Calu3 (cell line): Measurements from ENCODE around the gene TRIO. TPM values are rescaled to one million over a fixed set of nuclear protein-coding genes. Genes with fewer than 3 reads are reported as not detected.

Source experiments
- BruUV-seq: library from RNA; stranded (reverse); fragments of 400-500 nt; replicated peaks from 2 replicates; lab custom pipeline; 2021; lab: Mats Ljungman, UMichigan
- CTCF ChIA-PET: fragments of 300-600 bp; sonication (Branson Sonifier 250); formaldehyde crosslinking; loops from one replicate; lab custom pipeline; 2022; ENCODE audit warnings: antibody characterized with exemption; lab: Charles Lee
- DNase-seq: peaks from one replicate; pipeline ENCODE4 v3.0.0; 2022
- H3K27ac Mint-ChIP-seq: one replicate; pipeline ENCODE4 v1.8.0; 2022; ENCODE audit warnings: mixed read lengths; ENCODE audit not compliant: unreplicated experiment
- H3K27me3 Mint-ChIP-seq: one replicate; pipeline ENCODE4 v1.8.0; 2022; ENCODE audit warnings: mixed read lengths; ENCODE audit not compliant: unreplicated experiment
- H3K36me3 Mint-ChIP-seq: one replicate; pipeline ENCODE4 v1.8.0; 2022; ENCODE audit warnings: mild to moderate bottlenecking, moderate library complexity, mixed read lengths; ENCODE audit not compliant: insufficient read depth, unreplicated experiment
- H3K4me1 Mint-ChIP-seq: one replicate; pipeline ENCODE4 v1.8.0; 2022; ENCODE audit warnings: mild to moderate bottlenecking, low read depth, mixed read lengths; ENCODE audit not compliant: unreplicated experiment
- H3K4me3 Mint-ChIP-seq: one replicate; pipeline ENCODE4 v1.8.0; 2022; ENCODE audit warnings: mild to moderate bottlenecking, low read depth, moderate library complexity, mixed read lengths; ENCODE audit not compliant: unreplicated experiment
- H3K9me3 Mint-ChIP-seq: one replicate; pipeline ENCODE4 v1.8.0; 2022; ENCODE audit warnings: low read depth, mixed read lengths; ENCODE audit not compliant: unreplicated experiment
- CTCF ChIP-seq: fragments of 200-600 bp; IDR thresholded peaks from one replicate; pipeline ENCODE4 v1.8.0; 2022; ENCODE audit warnings: antibody characterized with exemption; ENCODE audit not compliant: unreplicated experiment
- intact Hi-C: fragments of 100-400 bp; cut with micrococcal nuclease; formaldehyde crosslinking; loops from one replicate; pipeline ENCODE4 v1.10.0; 2022; ENCODE audit not compliant: unreplicated experiment
- total RNA-seq: library from RNA; stranded (reverse); gene quantifications from 2 replicates; pipeline ENCODE4 v1.2.3, GENCODE V29; 2022

The TRIO gene
- total RNA-seq, 1 experiment from 2014 or later, result 183 TPM

DNA sequence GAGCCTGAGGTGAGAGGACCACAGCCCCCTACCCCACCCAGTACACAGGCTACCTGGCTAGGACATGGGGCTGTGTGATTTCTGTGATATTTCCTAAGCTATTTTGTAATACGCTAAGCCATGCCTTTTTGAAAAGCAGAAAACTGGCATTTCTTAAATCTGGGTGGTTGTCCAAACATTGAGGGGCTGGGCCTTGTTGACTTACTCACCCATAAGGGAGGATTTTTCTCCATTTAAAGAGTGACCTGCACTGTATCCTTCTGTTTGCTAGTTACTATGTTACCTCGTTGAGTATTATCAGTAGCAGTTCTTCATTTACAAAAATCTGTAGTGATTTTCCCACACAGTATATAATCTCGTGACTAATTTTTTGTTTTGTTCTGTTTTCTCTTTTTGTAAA lies 321.0 kb downstream of the TRIO start:
- DNase-seq, result no peak
- no TSS peak for BruUV-seq
- no peaks in the 10 kb centered on the region for H3K27me3 Mint-ChIP-seq
- intact Hi-C loops, result no loop called here
- peaks cover 64% of the 10 kb centered on the region for H3K36me3 Mint-ChIP-seq
- peak overlapping the region; percentile 71 for H3K27ac Mint-ChIP-seq
- no peak overlapping the region for H3K4me3 Mint-ChIP-seq
- H3K9me3 Mint-ChIP-seq, result no peaks in the 10 kb centered on the region
- H3K4me1 Mint-ChIP-seq, result peaks cover 8% of the 10 kb centered on the region
- CTCF ChIA-PET, result no interaction called here
- no peak for TF ChIP-seq CTCF

GRCh38 chr5:14464671-14465070 lies 321.5 kb downstream of the TRIO start:
- peaks cover 62% of the 10 kb centered on the region for H3K36me3 Mint-ChIP-seq
- no peaks in the 10 kb centered on the region for H3K9me3 Mint-ChIP-seq
- no TSS peak for BruUV-seq
- intact Hi-C loops, result no loop called here
- no peak overlapping the region for H3K4me3 Mint-ChIP-seq
- no peak for TF ChIP-seq CTCF
- peaks cover 8% of the 10 kb centered on the region for H3K4me1 Mint-ChIP-seq
- H3K27ac Mint-ChIP-seq, result no peak overlapping the region
- H3K27me3 Mint-ChIP-seq, result no peaks in the 10 kb centered on the region
- no peak for DNase-seq
- CTCF ChIA-PET, result no interaction called here

DNA sequence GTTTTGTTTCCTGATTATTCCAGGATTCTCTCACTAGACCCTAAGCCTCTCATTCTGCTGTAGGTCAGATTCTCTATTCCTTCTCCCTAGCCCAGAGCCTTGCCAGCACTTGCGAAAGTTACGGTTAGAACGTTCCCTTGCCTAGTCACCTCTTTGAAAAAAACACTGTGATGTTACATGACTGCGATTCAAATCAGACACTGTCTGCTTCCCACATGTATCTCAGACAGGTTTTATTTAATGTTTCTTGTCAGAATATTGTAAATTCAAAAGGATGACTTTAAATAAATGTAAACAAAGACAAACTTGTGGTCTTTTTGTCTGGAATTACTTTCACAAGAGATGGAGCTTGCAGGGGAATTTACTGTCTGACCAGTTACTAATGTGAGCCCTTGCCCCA lies 322.0 kb downstream of the TRIO start:
- no peaks in the 10 kb centered on the region for H3K27me3 Mint-ChIP-seq
- TF ChIP-seq CTCF, result no peak
- CTCF ChIA-PET, result no interaction called here
- H3K9me3 Mint-ChIP-seq, result no peaks in the 10 kb centered on the region
- H3K36me3 Mint-ChIP-seq, result peaks cover 65% of the 10 kb centered on the region
- H3K27ac Mint-ChIP-seq, result no peak overlapping the region
- H3K4me3 Mint-ChIP-seq, result no peak overlapping the region
- peaks cover 8% of the 10 kb centered on the region for H3K4me1 Mint-ChIP-seq
- intact Hi-C loops, result no loop called here
- DNase-seq, result no peak
- no TSS peak for BruUV-seq

GRCh38 chr5:14465776-14466175 lies 322.6 kb downstream of the TRIO start:
- no TSS peak for BruUV-seq
- H3K27ac Mint-ChIP-seq, result no peak overlapping the region
- intact Hi-C loops, result no loop called here
- H3K4me1 Mint-ChIP-seq, result peaks cover 8% of the 10 kb centered on the region
- CTCF ChIA-PET, result no interaction called here
- peaks cover 61% of the 10 kb centered on the region for H3K36me3 Mint-ChIP-seq
- DNase-seq, result no peak
- no peaks in the 10 kb centered on the region for H3K27me3 Mint-ChIP-seq
- no peak overlapping the region for H3K4me3 Mint-ChIP-seq
- no peak for TF ChIP-seq CTCF
- H3K9me3 Mint-ChIP-seq, result no peaks in the 10 kb centered on the region
